ENCODE measurements around the gene RAB7B.

Gene RAB7B

GRCh38 chr1:205963352-205964155, 39.6 kb downstream of the RAB7B start:
- no peak for TF ChIP-seq CTCF (IDR thresholded peaks at IDR 0.05; ENCODE audit: insufficient read depth, low read depth, low read length, missing control alignments)
- H3K4me3 ChIP-seq (ENCODE audit: low read length): no peak overlapping the region
- peak; percentile 82 for DNase-seq (ENCODE audit: low read depth)

GRCh38 chr1:205962821-205963221, 40.4 kb downstream of the RAB7B start:
- DNase-seq (ENCODE audit: low read depth): no peak
- TF ChIP-seq CTCF (IDR thresholded peaks at IDR 0.05; ENCODE audit: insufficient read depth, low read depth, low read length, missing control alignments): no peak
- no peak overlapping the region for H3K4me3 ChIP-seq (ENCODE audit: low read length)

- H3K4me3 ChIP-seq (ENCODE audit: low read length): no peak overlapping the region
- DNase-seq (ENCODE audit: low read depth): no peak
- TF ChIP-seq CTCF (IDR thresholded peaks at IDR 0.05; ENCODE audit: insufficient read depth, low read depth, low read length, missing control alignments): no peak
Observed at GRCh38 chr1:205961991-205962820, 41.0 kb downstream of the RAB7B start.

GRCh38 chr1:205961405-205961804, 41.8 kb downstream of the RAB7B start:
- H3K4me3 ChIP-seq (ENCODE audit: low read length): no peak overlapping the region
- TF ChIP-seq CTCF (IDR thresholded peaks at IDR 0.05; ENCODE audit: insufficient read depth, low read depth, low read length, missing control alignments): no peak
- DNase-seq (ENCODE audit: low read depth): no peak

DNA sequence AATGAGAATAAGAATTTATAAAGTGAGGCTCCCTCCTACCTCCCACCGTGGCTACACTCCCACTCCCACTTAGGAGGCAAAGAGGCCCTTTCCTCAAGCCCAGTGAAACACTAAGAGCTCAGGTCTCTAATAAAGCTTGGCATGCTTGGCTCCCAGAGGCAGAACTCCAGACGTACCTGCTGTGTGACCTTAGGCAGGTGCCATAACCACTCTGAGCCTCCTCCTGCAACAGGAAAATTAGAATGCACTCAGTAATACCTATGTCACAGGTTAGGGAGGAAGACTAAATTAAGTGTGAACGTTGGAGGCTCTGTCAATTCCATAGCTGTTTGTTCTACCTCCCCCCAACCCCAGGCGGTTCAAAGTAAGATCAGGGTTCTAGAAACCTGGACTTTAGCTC, 43.4 kb downstream of the RAB7B start:
- TF ChIP-seq CTCF (IDR thresholded peaks at IDR 0.05; ENCODE audit: insufficient read depth, low read depth, low read length, missing control alignments): no peak
- DNase-seq (ENCODE audit: low read depth): no peak
- no peak overlapping the region for H3K4me3 ChIP-seq (ENCODE audit: low read length)

- H3K4me3 ChIP-seq (ENCODE audit: low read length): no peak overlapping the region
- no peak for TF ChIP-seq CTCF (IDR thresholded peaks at IDR 0.05; ENCODE audit: insufficient read depth, low read depth, low read length, missing control alignments)
- no peak for DNase-seq (ENCODE audit: low read depth)
Observed at GRCh38 chr1:205955499-205955898, 47.7 kb downstream of the RAB7B start.
